MM.1S (cell line): Measurements from ENCODE around the gene ARL2BP.

Experiments
- CTCF ChIP-seq: fragments of 300-600 bp; sonication (generic); IDR thresholded peaks from 2 replicates; pipeline ENCODE4 v1.5.1; 2016; ENCODE audit warnings: antibody characterized with exemption, low read length, mixed read lengths
- EZH2 ChIP-seq: fragments of 300-600 bp; sonication (generic); optimal IDR thresholded peaks from 2 replicates; pipeline ENCODE3; 2017; ENCODE audit warnings: low read depth, mild to moderate bottlenecking, antibody characterized with exemption, low read length, mixed read lengths
- EZH2phosphoT487 ChIP-seq: fragments of 300-600 bp; sonication (generic); IDR thresholded peaks from 2 replicates; pipeline ENCODE4 v1.6.1; 2018; ENCODE audit warnings: antibody characterized with exemption, low read length

- TF ChIP-seq CTCF (no peak), EZH2 (no peak), EZH2phosphoT487 (no peak)
Measured at GRCh38 chr16:57278494-57278893, 33.4 kb downstream of the ARL2BP start.
